ENCODE data around the gene VANGL1. TPM values are rescaled to one million over a fixed set of nuclear protein-coding genes. Genes with fewer than 3 reads are reported as not detected.
A peak's percentile ranks its signal among the peaks of the same experiment; 100 is the strongest.
"Not testable (repeated sequence)": the region's sequence is repeated elsewhere in the genome, so short reads cannot be mapped to it uniquely, and the experiment has no call there.

VANGL1 gene
- 15.5 TPM for total RNA-seq

- peak; percentile 84 for ATAC-seq
Observed at GRCh38 chr1:115641762-115642167, at the start of gene VANGL1. Gene VANGL1 (plus strand): TSS chr1:115641970. CDS start chr1:115651414, 9,444 bp downstream.

DNA sequence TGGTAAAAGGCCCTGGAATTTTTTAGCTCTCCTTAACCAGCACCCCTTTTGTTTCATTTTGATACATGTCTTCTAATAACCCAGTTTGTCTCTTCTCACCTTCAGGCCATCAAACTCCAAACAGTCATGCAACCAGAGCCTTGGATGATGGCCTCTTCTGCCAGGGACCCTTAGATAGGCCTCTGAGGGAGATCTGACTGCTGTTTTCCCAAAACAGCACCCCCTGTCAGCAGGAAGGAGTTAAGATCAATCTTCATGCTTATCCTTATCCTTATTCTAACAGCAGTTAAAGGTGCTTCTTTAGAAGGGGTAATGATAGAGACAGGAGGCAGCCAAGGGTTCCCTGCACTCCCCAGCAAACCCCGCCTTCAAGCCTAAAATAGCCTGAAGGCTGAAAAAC, 49.5 kb upstream of the VANGL1 start:
- ATAC-seq = no peak

DNA sequence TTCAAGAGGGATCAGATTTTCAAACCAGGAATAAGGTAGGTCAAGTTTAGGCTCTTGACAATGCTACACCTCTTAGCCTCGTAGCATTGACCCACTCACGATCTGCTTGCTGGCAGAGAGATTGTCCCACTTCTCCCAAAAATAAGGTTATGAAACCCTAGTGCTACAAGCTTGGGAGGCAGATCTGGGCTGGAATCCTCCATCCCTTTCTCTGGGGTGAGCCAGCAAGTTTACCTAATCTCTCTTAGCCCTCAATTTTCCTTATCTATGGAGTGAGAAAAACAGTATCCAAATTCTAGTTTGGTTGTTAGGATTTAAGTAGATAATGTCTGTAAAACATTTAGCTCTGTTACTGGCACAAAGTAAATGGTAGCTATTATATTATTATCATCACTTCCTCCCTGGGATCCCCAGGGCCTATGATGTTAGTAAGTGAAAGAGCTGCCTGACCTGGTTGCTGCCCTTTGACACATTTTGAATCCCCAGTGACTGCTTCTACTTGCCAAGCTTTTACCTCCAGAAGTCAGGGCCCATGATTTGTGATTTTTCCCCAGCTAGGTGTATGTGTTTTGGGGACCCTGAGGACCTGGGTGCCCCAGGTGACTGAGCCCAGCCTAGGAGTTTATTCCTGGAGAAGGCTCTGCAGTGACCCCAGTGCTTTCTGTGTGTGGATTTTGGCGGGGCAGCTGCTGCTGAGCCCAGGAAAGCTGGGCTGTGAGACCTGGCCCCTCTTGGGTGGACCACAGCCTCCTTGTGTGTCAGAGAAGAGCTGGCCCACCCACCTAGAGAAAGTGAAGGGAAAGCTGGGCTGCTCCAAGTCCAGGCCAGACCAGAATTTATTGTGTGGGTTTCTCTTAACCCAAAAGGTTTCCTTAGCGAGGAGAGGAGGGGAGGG, 48.2 kb upstream of the VANGL1 start:
- no peak for ATAC-seq

DNA sequence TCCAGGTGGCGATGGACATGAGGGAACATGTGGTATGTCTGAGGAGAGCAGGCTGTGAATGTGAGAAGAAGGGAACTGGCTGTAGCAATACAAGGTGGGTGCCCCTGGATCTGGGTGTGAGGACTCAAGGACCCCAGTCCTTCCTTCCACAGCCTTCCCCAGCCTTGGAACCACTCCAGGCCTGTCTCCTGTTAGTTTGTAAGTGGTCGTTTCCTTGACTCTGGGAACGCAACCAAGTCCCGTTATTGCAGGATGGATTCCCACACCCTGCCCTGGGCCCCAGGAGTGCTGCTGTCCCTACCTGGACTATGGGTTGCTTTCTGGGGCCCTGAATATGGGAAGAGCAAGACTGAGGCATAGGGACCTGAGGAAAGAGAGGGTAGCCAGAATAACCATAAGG, 47.2 kb upstream of the VANGL1 start:
- no peak for ATAC-seq

DNA sequence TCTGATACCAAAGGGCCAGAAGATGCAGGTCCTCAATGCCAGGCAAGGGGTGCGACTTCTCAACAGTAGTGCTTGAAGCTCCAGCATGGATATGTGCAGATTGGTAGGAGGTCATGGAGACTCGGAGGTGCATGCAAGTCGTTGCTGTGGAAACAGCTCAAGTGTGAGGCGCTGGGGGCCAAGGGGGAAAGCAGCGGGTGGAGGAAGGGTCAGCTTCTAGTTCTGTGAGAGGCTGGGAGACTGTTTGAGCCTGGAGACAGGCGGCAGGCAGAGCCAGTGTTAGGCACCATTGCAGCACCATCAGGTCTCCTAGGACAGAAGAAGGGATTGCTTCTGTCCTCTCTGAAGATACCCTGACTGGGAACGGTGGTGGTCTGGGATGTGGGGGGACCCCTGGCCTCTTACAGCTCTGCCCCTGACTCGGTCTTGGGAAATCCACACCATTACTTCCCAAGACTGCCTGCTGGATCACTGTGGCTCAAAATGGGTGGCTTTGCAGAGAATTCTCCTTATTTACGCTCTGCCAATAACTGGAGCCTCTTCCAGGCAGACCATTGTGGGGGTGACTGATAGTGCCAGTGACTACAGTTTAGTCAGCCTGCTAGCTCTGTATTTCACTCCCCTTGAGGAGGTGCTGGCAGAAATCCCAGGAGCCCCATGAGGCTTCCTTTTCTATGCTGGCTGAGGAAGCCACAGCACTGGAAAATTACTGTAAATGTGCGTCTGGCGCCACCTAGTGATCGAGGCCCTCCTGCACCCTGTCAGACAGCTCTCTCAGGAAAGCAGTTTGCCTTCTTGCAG, 46.3 kb upstream of the VANGL1 start:
- ATAC-seq = peak; percentile 86

- no peak for ATAC-seq
Observed at GRCh38 chr1:115596080-115596780, 45.5 kb upstream of the VANGL1 start.

DNA sequence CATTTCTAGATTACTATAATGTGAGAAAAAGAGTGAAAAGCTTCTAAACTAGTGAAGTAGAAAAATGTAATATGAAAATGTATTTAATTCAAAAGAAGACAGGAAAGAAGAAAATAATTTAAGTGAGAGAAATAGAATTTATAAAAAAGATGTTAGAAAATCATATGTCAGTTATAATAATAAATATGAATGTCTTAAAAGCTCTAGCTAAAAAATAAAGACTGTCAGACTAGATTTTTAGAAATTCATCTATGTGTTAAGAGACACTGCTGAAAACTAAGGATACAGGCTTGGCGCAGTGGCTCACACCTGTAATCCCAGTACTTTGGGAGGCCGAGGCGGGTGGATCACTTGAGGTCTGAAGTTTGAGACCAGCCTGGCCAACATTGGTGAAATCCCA, 37.3 kb upstream of the VANGL1 start:
- ATAC-seq = no peak

GRCh38 chr1:115606305-115606704, 35.5 kb upstream of the VANGL1 start:
- ATAC-seq = no peak

GRCh38 chr1:115609021-115609420, 32.7 kb upstream of the VANGL1 start:
- ATAC-seq = peak; percentile 85

GRCh38 chr1:115613767-115614166, 28.0 kb upstream of the VANGL1 start:
- no peak for ATAC-seq

DNA sequence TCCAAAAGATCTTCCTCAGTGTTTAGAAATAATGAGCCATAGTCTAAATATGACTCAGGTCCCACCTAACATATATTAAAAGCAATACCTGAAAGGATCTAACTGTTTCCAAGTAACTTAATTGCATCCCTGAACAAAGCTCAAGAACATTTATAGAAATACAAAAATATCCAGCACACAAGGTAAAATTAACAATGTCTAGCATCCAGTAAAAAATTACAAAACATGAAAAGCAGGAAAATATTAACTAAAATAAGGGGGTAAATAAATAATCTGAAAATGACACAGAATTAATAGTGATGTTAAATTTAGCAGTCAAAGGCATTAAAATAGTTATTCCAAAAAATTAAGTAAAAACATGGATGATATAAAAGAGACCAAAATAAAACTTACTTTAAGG, 21.3 kb upstream of the VANGL1 start:
- no peak for ATAC-seq

DNA sequence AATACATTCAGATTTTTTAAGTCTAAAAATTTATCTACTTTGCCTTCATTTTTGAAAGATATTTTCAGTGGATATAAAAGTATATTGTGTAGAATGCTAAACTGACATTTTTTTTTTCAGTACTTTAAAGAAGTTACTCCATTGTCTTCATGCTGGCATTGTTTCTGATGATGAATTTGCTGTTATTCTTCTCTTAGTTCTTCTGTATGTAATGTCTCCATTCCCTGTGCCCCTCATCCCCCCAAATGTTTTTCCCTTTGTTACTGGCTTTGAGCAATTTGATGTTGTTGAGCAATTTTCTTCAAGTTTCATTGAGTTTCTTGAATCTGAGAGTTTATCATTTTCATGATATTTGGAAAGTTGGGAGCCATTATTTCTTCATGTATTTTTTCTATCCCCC, 20.8 kb upstream of the VANGL1 start:
- no peak for ATAC-seq

DNA sequence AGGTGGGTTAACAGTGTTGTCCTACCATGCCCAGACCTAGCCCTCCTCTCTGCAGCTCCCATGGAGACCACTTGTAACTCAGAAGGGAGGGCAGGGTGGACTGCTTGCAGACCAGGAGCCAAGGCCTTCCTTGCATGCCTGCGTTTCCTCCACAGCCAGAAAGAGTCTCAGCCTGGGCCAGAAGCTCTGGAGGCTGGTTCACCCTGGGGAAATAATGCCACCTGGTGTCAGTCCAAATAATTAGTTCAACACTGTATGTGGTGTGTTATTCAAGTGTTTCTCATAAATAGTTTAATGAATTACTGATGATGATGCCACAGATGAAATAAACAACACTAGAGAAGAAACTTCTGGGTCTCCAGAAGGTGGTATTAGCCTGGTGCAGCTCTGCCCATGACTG, 16.9 kb upstream of the VANGL1 start:
- ATAC-seq = peak; percentile 44

DNA sequence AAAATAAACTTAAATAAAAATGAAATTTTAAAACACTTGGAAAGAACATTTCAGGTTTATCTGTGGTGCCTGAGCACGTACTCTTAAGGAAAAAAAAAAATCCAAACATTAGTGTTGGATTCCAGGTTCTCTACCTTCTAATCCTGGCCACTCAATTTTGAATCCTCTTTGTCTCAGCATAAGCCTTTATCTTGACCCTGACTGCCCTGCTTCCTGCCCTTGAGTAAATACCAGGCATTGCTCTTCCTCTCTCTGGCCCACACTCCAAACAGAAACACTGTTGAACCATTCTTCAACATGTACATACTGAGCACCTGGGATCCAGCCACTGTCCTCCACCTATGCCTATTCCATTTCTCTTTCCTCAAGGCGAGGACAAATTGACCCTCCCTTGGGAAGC, 11.4 kb upstream of the VANGL1 start:
- ATAC-seq = no peak

DNA sequence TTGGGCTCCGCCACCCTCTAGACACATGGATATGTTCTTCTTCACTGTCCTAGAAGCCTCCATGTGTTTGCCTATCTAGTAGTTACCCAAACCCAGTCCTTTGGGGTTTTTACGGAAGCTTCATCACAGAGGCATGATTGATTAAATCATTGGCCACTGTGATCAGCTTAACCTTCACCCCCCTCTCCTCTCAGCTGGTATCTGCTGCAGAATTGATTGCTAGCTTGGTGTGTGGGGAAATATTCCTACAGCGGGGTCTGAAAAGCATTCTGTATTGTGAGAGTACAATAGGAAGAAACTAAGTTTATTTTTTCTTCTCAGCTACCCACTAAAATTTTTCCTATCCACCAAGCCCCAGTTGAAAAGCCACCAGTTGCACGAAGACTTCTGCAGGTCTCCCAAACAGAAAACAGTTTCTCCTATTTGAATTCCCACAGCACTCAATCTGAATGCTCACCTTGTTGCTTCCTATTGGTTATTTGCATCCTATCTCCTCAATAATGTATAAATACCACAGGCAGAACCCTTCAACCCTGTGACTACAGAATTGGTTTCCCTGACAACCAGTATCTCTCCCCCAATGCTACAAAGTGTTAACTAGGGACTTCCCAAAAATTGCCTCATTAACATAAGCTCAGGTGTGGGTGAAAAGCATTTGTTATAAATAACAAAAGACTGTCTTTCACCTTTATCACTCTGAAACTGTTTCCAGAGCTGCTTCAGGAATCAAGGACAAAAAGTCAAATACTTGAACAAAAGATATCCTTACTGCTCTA, 9.3 kb upstream of the VANGL1 start:
- ATAC-seq = no peak

DNA sequence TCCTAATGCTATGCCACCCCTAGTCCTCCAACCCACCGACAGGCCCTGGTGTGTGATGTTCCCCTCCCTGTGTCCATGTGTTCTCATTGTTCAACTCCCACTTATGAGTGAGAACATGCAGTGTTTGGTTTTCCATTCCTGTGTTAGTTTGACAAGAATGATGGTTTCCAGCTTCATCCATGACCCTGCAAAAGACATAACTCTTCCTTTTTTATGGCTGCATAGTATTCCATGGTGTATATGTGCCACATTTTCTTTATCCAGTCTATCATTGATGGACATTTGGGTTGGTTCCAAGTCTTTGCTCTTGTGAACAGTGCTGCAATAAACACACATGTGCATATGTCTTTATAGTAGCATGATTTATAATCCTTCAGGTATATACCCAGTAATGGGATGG, 8.2 kb upstream of the VANGL1 start:
- ATAC-seq = not testable (repeated sequence)

DNA sequence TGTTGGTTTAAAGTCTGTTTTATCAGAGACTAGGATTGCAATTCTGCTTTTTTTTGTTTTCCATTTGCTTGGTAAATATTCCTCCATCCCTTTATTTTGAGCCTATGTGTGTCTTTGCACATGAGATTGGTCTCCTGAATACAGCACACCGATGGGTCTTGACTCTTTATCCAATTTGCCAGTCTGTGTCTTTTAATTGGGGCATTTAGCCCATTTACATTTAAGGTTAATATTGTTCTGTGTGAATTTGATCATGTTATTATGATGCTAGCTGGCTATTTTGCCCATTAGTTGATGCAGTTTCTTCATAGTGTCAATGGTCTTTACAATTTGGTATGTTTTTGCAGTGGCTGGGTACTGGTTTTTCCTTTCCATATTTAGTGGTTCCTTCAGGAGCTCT, 4.5 kb upstream of the VANGL1 start:
- not testable (repeated sequence) for ATAC-seq

GRCh38 chr1:115640384-115640783, 1.4 kb upstream of the VANGL1 start:
- no peak for ATAC-seq

DNA sequence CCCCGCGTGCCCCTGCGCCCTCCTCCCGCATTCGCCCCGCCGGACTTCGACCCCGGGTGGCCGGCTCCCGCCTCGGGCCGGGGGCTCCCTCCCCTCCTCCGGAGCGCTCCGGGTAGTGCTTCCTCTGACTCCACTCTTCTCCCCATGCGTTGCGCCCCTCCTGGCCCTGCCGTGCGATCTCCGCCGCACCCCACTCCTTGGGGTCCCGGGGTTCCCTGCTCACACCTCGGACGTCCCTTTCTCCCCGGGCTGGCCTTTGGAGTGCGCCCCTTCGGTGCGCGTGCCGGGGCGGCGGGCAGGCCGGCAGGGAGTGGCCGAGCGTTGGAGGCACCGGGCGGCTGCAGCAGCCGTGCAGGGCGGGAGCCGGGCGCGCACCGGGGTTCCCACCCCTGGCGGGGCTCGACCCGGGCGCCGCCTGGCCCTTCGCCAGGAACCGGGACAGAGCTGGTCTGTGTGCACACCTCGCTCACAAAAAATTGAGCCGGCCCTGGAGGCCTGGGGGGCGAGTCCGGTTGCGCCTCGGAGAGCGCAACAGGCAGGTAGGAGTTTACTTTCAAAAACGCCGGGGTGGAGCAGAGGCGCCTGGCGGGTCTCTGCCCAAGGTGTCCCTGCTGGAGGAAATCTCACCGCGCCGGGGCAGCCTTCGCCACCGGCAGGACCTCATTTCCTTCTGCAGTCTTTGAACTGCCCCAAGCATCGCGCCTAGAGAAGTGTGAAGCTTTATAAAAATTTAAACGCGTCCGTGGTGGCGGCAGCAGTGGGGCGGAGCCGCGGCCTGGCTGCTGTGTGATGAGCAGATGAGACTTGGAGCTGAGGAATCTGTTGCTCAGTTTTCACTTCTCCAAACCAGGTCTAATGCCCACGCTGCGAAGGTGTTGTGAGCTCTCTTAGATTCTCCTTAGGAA, 650 bp downstream of the VANGL1 start:
- peak; percentile 59 for ATAC-seq

DNA sequence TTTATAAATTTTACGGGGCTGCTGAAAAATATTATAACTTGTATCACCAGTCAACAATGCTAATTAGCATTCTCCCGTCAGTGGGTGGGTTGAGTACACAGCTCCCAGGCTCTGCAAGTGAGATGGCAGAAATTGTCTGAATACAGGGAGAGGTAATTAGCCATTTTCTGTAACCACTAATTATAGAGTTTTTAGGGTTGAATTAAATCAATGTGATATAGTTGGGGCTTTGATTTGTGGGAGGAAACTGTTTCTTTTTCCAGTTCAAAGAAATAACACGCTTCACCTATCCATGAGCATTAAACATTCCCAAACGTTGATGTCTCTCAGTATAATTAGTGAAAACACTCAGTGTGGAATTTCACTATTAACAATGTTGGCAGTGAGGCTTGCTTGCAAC, 1.5 kb downstream of the VANGL1 start:
- no peak for ATAC-seq

DNA sequence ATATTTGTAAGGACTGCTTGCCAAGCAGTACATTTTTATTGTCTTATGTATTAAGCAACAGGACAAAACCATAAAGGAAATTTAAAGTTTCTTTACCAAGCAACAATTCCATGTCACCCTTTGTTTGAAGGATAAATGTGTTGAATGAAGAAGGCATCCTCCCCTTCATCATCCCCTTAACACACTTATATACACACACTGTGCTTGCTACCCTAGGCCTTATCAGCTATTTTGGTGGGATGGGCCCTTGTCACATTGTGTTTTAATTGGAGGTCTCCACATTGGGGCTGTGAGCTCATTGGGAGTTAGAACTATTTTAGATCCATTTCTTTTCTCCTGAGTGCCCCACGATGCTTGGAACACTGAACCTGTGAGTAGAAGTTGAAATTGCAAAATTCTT, 1.9 kb downstream of the VANGL1 start:
- ATAC-seq = no peak

Data from esophagus mucosa (tissue), 1 donor.